Activated CD8-positive, alpha-beta memory T cell treated with anti-CD3 and anti-CD28 coated beads, Interleukin-2, amount 50 U/mL, for 1 hour (primary cell): ENCODE results near the gene MCRS1.
"Not testable (repeated sequence)": the region's sequence is repeated elsewhere in the genome, so short reads cannot be mapped to it uniquely, and the experiment has no call there.

ENCODE experiments used
- DNase-seq: peaks from one replicate; pipeline ENCODE4 v3.0.0-alpha.2; 2020; ENCODE audit errors: extremely low read depth

Gene MCRS1

GRCh38 chr12:49518914-49519573 is 48.9 kb downstream of the MCRS1 start:
- DNase-seq: no peak

GRCh38 chr12:49515266-49515665 is 52.7 kb downstream of the MCRS1 start:
- DNase-seq: no peak

- DNase-seq: no peak
Observed at GRCh38 chr12:49512546-49512945, 55.4 kb downstream of the MCRS1 start.

- DNase-seq: no peak
Observed at GRCh38 chr12:49511410-49511809, 56.5 kb downstream of the MCRS1 start.

- DNase-seq: not testable (repeated sequence)
Observed at GRCh38 chr12:49509681-49510080, 58.3 kb downstream of the MCRS1 start.
